DND-41 (cell line): Measurements from ENCODE around the gene ME3.

Experiments
- ATAC-seq: fragments of 200-7000 bp; cut with Tn5 transposase; 3 replicates; pipeline ENCODE4 v1.9.1; 2021; ENCODE audit warnings: low read depth; ENCODE audit not compliant: insufficient read depth
- DNase-seq: peaks from one replicate; pipeline ENCODE4 v3.0.0-alpha.2; 2020
- H2AFZ ChIP-seq: 2 replicates; pipeline ENCODE4 v1.6.0; 2012; ENCODE audit warnings: low read depth, low read length
- H3K27ac ChIP-seq: 2 replicates; pipeline ENCODE4 v1.5.1; 2012; ENCODE audit warnings: low read length, inconsistent platforms
- H3K27me3 ChIP-seq: fragments of 200-600 bp; sonication (generic); 2 replicates; pipeline ENCODE4 v1.6.0; 2012; ENCODE audit warnings: low read length, mild to moderate bottlenecking, inconsistent platforms; ENCODE audit not compliant: insufficient read depth, poor library complexity
- H3K36me3 ChIP-seq: 2 replicates; pipeline ENCODE4 v1.5.1; 2012; ENCODE audit warnings: low read length, inconsistent platforms; ENCODE audit not compliant: insufficient read depth
- H3K4me1 ChIP-seq: 2 replicates; pipeline ENCODE4 v1.5.1; 2012; ENCODE audit warnings: mild to moderate bottlenecking, low read length; ENCODE audit not compliant: insufficient read depth
- H3K4me2 ChIP-seq: 2 replicates; pipeline ENCODE4 v1.6.0; 2012; ENCODE audit warnings: mild to moderate bottlenecking, moderate library complexity, low read length, inconsistent platforms; ENCODE audit not compliant: insufficient read depth
- H3K4me3 ChIP-seq, 2 experiments: fragments of 200-600 bp in 1 of 2; shearing (Covaris generic) in 1 of 2; 2 replicates each; pipeline ENCODE4 v1.5.1; 2012 to 2016; ENCODE audit warnings: inconsistent platforms in 2 of 2, low read length in 2 of 2, mild to moderate bottlenecking in 2 of 2, low read depth in 1 of 2, moderate library complexity in 1 of 2
- H3K79me2 ChIP-seq: 2 replicates; pipeline ENCODE4 v1.6.0; 2012; ENCODE audit warnings: low read length, inconsistent platforms; ENCODE audit not compliant: insufficient read depth
- H3K9ac ChIP-seq: 2 replicates; pipeline ENCODE4 v1.6.0; 2012; ENCODE audit warnings: low read depth, mild to moderate bottlenecking, inconsistent platforms, low read length, moderate library complexity
- H3K9me3 ChIP-seq: 2 replicates; pipeline ENCODE4 v1.5.1; 2012; ENCODE audit warnings: low read length, moderate library complexity, mild to moderate bottlenecking, inconsistent platforms; ENCODE audit not compliant: insufficient read depth, severe bottlenecking
- H4K20me1 ChIP-seq: 2 replicates; pipeline ENCODE4 v1.6.0; 2012; ENCODE audit warnings: low read length; ENCODE audit not compliant: insufficient read depth
- EZH2 ChIP-seq: IDR thresholded peaks from 3 replicates; pipeline ENCODE4 v1.6.1; 2012; ENCODE audit warnings: borderline replicate concordance, low read depth, mild to moderate bottlenecking, moderate library complexity, low read length, inconsistent platforms; ENCODE audit not compliant: severe bottlenecking
- TF ChIP-seq, protein P1 (sequence below): IDR thresholded peaks from 2 replicates; pipeline ENCODE4 v1.5.1; 2012; ENCODE audit warnings: borderline replicate concordance, low read length, moderate library complexity, mild to moderate bottlenecking; ENCODE audit not compliant: poor library complexity, severe bottlenecking; ENCODE audit errors: extremely low read depth

ME3 gene

DNA sequence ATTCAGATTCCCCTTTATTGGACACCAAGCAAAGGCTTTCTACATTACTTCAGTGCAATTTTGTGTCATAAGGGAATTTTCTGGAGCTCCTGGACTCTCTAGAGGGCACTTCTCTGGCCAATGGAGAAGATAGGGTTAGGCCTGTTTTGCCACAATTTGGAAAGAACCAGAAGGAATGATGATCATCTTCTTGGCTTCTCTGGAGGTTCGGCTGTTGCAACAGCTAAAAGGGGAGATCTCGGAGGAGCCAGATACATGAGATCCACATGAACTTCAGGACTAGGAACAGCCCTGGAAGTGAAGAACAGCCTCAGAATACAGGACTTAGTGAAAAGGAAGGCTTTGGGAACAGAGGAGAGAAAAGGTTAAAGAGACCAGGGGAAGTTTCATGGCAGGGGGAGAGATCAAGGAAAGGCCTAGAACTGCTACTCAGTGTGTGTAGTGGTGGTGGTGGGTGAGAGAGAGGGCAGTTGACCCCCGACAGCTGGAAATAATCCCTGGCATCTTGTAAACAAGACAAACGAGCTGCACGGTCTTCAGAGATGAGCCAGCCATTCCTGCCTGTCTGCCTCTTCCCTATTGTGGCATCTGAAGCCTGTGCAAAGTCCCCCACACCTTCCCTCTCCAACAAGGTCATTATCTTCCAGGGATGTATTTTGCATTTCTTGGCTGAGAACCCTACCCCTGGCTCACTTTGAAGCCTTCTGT, 214.0 kb downstream of the ME3 start:
- ATAC-seq = no peak
- H3K4me2 ChIP-seq = no peak overlapping the region

DNA sequence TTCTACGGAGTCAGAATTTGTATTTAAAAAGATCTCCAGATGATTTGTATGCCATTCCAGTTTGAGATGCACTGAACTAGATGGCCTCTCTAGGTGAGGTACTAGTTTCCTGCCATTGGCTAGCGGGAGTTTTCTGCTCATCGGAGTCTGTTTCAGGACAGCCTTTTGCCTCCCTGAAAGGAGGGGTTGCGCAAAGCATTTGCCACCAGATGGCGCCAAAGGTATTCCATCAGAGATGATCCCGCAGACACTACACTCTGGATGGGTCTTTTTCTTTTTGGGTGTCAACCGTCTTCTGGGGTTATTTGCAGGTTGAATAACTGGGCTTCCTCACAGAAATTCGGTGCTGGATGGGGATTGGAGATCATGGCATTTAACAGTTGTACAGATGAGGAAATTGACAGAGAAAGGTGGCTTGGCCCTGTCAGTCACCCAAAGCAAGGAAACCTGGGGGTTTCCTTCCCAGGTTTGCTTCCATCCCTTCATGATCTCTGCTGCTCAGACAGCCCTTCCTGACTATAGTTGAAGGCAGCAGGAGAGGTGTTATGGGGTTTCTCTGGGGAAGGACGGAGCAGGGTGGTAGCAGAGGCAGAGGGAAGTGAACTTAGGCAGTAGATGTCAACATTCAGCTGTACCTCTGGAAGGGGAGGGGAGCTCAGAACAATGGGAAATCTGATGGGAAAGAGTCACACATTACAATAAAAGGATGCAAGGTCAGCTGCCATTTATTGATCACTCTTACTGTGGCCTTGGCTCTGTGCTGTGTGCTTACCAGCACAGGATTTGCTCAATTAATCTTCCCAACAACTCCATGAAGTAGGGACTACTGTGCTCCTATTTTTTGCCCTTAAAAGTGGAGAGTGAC, 216.1 kb downstream of the ME3 start:
- Histone ChIP-seq H3K27me3 (peaks cover 4% of the 10 kb centered on the region), H3K36me3 (no peaks in the 10 kb centered on the region), H2AFZ (no peak overlapping the region), H4K20me1 (0 out of 2 replicates have a peak, but pooled peaks cover 3% of the 10 kb centered on the region), H3K79me2 (no peaks in the 10 kb centered on the region), H3K4me3 (no peak overlapping the region), H3K4me1 (no peaks in the 10 kb centered on the region), H3K9me3 (no peaks in the 10 kb centered on the region), H3K4me2 (no peak overlapping the region), H3K27ac (no peak overlapping the region), H3K9ac (no peak overlapping the region)
- TF ChIP-seq EZH2 = no peak
- TF ChIP-seq, protein P1, sequence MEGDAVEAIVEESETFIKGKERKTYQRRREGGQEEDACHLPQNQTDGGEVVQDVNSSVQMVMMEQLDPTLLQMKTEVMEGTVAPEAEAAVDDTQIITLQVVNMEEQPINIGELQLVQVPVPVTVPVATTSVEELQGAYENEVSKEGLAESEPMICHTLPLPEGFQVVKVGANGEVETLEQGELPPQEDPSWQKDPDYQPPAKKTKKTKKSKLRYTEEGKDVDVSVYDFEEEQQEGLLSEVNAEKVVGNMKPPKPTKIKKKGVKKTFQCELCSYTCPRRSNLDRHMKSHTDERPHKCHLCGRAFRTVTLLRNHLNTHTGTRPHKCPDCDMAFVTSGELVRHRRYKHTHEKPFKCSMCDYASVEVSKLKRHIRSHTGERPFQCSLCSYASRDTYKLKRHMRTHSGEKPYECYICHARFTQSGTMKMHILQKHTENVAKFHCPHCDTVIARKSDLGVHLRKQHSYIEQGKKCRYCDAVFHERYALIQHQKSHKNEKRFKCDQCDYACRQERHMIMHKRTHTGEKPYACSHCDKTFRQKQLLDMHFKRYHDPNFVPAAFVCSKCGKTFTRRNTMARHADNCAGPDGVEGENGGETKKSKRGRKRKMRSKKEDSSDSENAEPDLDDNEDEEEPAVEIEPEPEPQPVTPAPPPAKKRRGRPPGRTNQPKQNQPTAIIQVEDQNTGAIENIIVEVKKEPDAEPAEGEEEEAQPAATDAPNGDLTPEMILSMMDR = peak; percentile 93
- peak; percentile 75 for DNase-seq
- ATAC-seq = peak; percentile 97

More for the DNA sequence above, 214.0 kb downstream of the ME3 start:
- Histone ChIP-seq H3K9me3 (no peaks in the 10 kb centered on the region), H3K4me1 (no peaks in the 10 kb centered on the region), H3K79me2 (no peaks in the 10 kb centered on the region), H3K4me3 (no peak overlapping the region), H4K20me1 (0 out of 2 replicates have a peak, but pooled peaks cover 3% of the 10 kb centered on the region), H3K9ac (no peak overlapping the region), H3K36me3 (no peaks in the 10 kb centered on the region), H3K27ac (no peak overlapping the region), H3K27me3 (peaks cover 4% of the 10 kb centered on the region), H2AFZ (no peak overlapping the region)
- DNase-seq = no peak
- TF ChIP-seq, protein P1 = no peak
- TF ChIP-seq EZH2 = no peak

DNA sequence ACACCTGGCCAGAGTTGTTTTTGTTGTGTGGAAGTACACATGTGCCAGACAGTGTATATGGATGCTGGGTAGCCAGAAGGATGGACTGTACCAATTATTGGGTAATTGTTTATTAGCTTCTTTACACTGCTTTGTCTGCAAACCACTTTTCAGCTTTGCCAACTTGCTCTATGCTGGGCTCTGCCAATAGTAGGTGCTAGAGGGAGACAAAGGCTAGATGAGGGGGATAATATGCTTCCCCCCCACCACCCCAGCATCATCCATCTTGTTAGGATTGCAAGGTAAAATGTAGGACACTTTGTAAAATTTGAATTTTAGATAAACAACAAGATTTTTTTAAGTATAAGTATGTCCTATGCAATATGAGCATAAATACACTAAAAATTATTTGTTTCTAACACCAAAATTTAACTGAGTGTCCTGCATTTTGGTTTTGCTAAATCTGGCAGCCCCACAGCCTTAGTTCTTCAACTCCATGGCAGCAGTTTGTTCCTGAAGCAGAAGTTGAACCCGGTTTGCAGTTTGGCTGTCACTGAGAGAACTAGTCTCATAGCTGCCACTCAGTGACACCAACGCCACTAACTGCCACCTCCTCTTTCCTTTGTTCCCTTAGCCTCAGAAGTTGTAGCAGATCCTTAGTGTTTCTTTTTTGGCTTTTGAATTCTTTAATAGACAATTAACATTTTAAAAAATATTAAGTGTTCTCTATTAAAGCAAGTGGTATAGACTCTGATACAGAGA, 219.0 kb downstream of the ME3 start:
- TF ChIP-seq EZH2 = no peak
- TF ChIP-seq, protein P1 = peak; percentile 25
- Histone ChIP-seq H3K9me3 (no peaks in the 10 kb centered on the region), H2AFZ (no peak overlapping the region), H3K4me1 (no peaks in the 10 kb centered on the region), H3K79me2 (no peaks in the 10 kb centered on the region), H3K9ac (no peak overlapping the region), H3K27ac (no peak overlapping the region), H3K27me3 (peaks cover 4% of the 10 kb centered on the region), H3K36me3 (no peaks in the 10 kb centered on the region), H3K4me2 (no peak overlapping the region), H3K4me3 (no peak overlapping the region), H4K20me1 (0 out of 2 replicates have a peak, but pooled peaks cover 3% of the 10 kb centered on the region)
- no peak for ATAC-seq
- no peak for DNase-seq
